HCT116 (cell line): ENCODE data around the gene S100A3. TPM values are rescaled to one million over a fixed set of nuclear protein-coding genes. Genes with fewer than 3 reads are reported as not detected.

Experiments used
- ATAC-seq: fragments of 200-7000 bp; cut with Tn5 transposase; 2 replicates; pipeline ENCODE4 v1.9.1; 2020; ENCODE audit warnings: mild to moderate bottlenecking, moderate library complexity
- BruUV-seq: library from RNA; stranded (reverse); fragments of 400-500 nt; replicated peaks from 2 replicates; lab custom pipeline; 2021; lab: Mats Ljungman, UMichigan
- CTCF ChIA-PET: fragments of 300-600 bp; sonication (Branson Sonifier 250); formaldehyde crosslinking; loops from one replicate; lab custom pipeline; 2021; ENCODE audit warnings: antibody characterized with exemption; lab: Charles Lee
- POLR2A ChIA-PET: fragments of 300-600, 350-600 bp; sonication (Branson Sonifier 250); formaldehyde crosslinking; loops from one replicate; lab custom pipeline; 2021; ENCODE audit warnings: antibody characterized with exemption; lab: Charles Lee
- RAD21 ChIA-PET, 2 experiments: fragments of 300-600 bp; sonication (Branson Sonifier 250); formaldehyde crosslinking; loops; one replicate each; lab custom pipeline; 2023; ENCODE audit warnings: low total read pairs in 2 of 2; ENCODE audit not compliant: uncharacterized antibody in 2 of 2, unreplicated experiment in 2 of 2, low non-redundant PET in 1 of 2; lab: Charles Lee
- DNase-seq: peaks from one replicate; pipeline ENCODE4 v3.0.0-alpha.2; 2010; ENCODE audit warnings: low read depth, low spot score
- H2AFZ ChIP-seq: fragments of 200-600 bp; shearing (Covaris generic), sonication (generic); 2 replicates; pipeline ENCODE4 v1.6.1; 2017; ENCODE audit warnings: low read depth, mixed run types, mixed read lengths, antibody characterized with exemption, low read length; ENCODE audit not compliant: poor library complexity, severe bottlenecking
- H3K27ac ChIP-seq: 2 replicates; pipeline ENCODE4 v1.5.1; 2012; ENCODE audit warnings: low read depth, low read length
- H3K27me3 ChIP-seq: fragments of 200-600 bp; sonication (generic); 2 replicates; pipeline ENCODE4 v1.6.1; 2016; ENCODE audit warnings: mixed run types, low read length, mixed read lengths; ENCODE audit not compliant: insufficient read depth
- H3K36me3 ChIP-seq, 2 experiments: fragments of 200-500 bp in 1 of 2; fragments of 200-600 bp in 1 of 2; sonication (Bioruptor generic) in 1 of 2; sonication (generic) in 1 of 2; 2 replicates each; pipeline versions ENCODE4 v1.5.1 to v1.6.1; 2014 to 2016; ENCODE audit warnings: low read length in 2 of 2, inconsistent platforms in 1 of 2, mixed read lengths in 1 of 2, mixed run types in 1 of 2; ENCODE audit not compliant: insufficient read depth in 2 of 2, control insufficient read depth in 1 of 2
- H3K4me1 ChIP-seq, 2 experiments: fragments of 200-600 bp in 1 of 2; sonication (generic) in 1 of 2; 2 replicates each; pipeline versions ENCODE4 v1.5.1 to v1.6.1; 2012 to 2017; ENCODE audit warnings: low read length in 2 of 2, inconsistent platforms in 1 of 2, mild to moderate bottlenecking in 1 of 2, mixed read lengths in 1 of 2, mixed run types in 1 of 2, moderate library complexity in 1 of 2; ENCODE audit not compliant: insufficient read depth in 2 of 2, control insufficient read depth in 1 of 2
- H3K4me2 ChIP-seq: fragments of 200-600 bp; sonication (generic); 2 replicates; pipeline ENCODE4 v1.6.1; 2017; ENCODE audit warnings: mixed run types, low read length, mixed read lengths
- H3K4me3 ChIP-seq, 2 experiments: fragments of 200-600 bp in 1 of 2; sonication (generic) in 1 of 2; replicated peaks in 1 of 2; 2 replicates each; pipeline ENCODE4 v1.5.1; 2011 to 2016; ENCODE audit warnings: low read length in 2 of 2, control low read depth in 1 of 2, low read depth in 1 of 2, mild to moderate bottlenecking in 1 of 2, mixed read lengths in 1 of 2, mixed run types in 1 of 2
- H3K79me2 ChIP-seq: fragments of 200-600 bp; sonication (generic); 2 replicates; pipeline ENCODE4 v1.6.1; 2017; ENCODE audit warnings: mild to moderate bottlenecking, mixed run types, low read length, moderate library complexity, mixed read lengths; ENCODE audit not compliant: insufficient read depth
- H3K9ac ChIP-seq: fragments of 200-600 bp; sonication (generic); 2 replicates; pipeline ENCODE4 v1.6.1; 2016; ENCODE audit warnings: low read length, mixed read lengths
- H3K9me2 ChIP-seq: fragments of 200-600 bp; sonication (generic), shearing (Covaris generic); 2 replicates; pipeline ENCODE4 v1.6.1; 2017; ENCODE audit warnings: mixed run types, mild to moderate bottlenecking, moderate library complexity; ENCODE audit not compliant: insufficient read depth
- H3K9me3 ChIP-seq, 2 experiments: fragments of 200-500 bp in 1 of 2; fragments of 200-600 bp in 1 of 2; sonication (Bioruptor generic) in 1 of 2; sonication (generic) in 1 of 2; 2 replicates each; pipeline ENCODE4 v1.6.1; 2014 to 2017; ENCODE audit warnings: low read length in 2 of 2, mixed read lengths in 2 of 2, inconsistent platforms in 1 of 2, low read depth in 1 of 2, mild to moderate bottlenecking in 1 of 2, mixed run types in 1 of 2, moderate library complexity in 1 of 2; ENCODE audit not compliant: control insufficient read depth in 1 of 2, insufficient read depth in 1 of 2
- H4K20me1 ChIP-seq: fragments of 200-600 bp; sonication (generic), shearing (Covaris generic); 2 replicates; pipeline ENCODE4 v1.6.1; 2017; ENCODE audit warnings: mixed run types, mild to moderate bottlenecking, moderate library complexity; ENCODE audit not compliant: insufficient read depth
- CEBPB ChIP-seq: IDR thresholded peaks from 2 replicates; pipeline ENCODE4 v1.6.1; 2012; ENCODE audit warnings: low read depth
- ELF1 ChIP-seq: IDR thresholded peaks from 2 replicates; pipeline ENCODE4 v1.6.1; 2012; ENCODE audit warnings: low read depth, borderline replicate concordance
- EZH2 ChIP-seq: fragments of 200-600 bp; sonication (generic); IDR thresholded peaks from 2 replicates; pipeline ENCODE4 v1.6.1; 2017; ENCODE audit warnings: antibody characterized with exemption, mixed run types
- EZH2phosphoT487 ChIP-seq: fragments of 200-600 bp; IDR thresholded peaks from 2 replicates; pipeline ENCODE4 v1.6.1; 2018; ENCODE audit warnings: antibody characterized with exemption, borderline replicate concordance
- JUND ChIP-seq: IDR thresholded peaks from 2 replicates; pipeline ENCODE4 v1.6.1; 2012
- RAD21 ChIP-seq: IDR thresholded peaks from 2 replicates; pipeline ENCODE4 v1.6.1; 2012; ENCODE audit warnings: low read depth, mild to moderate bottlenecking
- SP1 ChIP-seq: IDR thresholded peaks from 2 replicates; pipeline ENCODE4 v1.6.1; 2012; ENCODE audit warnings: low read depth
- YY1 ChIP-seq: IDR thresholded peaks from 2 replicates; pipeline ENCODE4 v1.6.1; 2011; ENCODE audit warnings: low read length, low read depth, moderate library complexity, mild to moderate bottlenecking; ENCODE audit not compliant: insufficient replicate concordance; ENCODE audit errors: extremely low read depth
- ZFX ChIP-seq: fragments of 450-650 bp; IDR thresholded peaks from 2 replicates; pipeline ENCODE4 v1.6.1; 2017
- ZNF274 ChIP-seq: fragments of 200-500 bp; sonication (Bioruptor generic); IDR thresholded peaks from 2 replicates; pipeline ENCODE4 v1.6.1; 2014; ENCODE audit warnings: mild to moderate bottlenecking, low read depth, low read length, inconsistent platforms
- intact Hi-C: fragments of 100-400 bp; cut with micrococcal nuclease; formaldehyde crosslinking; loops from 2 replicates; pipeline ENCODE4 v1.10.0; 2022
- total RNA-seq: library from RNA; stranded (reverse); gene quantifications from one replicate; pipeline ENCODE4 v1.2.1, GENCODE V29; 2021; ENCODE audit not compliant: unreplicated experiment
- TF ChIP-seq, protein P1 (sequence below): IDR thresholded peaks from 2 replicates; pipeline ENCODE4 v1.6.1; 2012
- TF ChIP-seq, protein P2 (sequence below): IDR thresholded peaks from 2 replicates; pipeline ENCODE4 v1.6.1; 2012
- TF ChIP-seq, protein P3 (sequence below), 3 experiments: fragments of 200-600 bp in 1 of 3; sonication (generic) in 1 of 3; IDR thresholded peaks in 2 of 3; conservative IDR thresholded peaks in 1 of 3; 2 replicates each; pipeline ENCODE4 v1.5.1; 2012 to 2017; ENCODE audit warnings: low read depth in 2 of 3, low read length in 2 of 3, antibody characterized with exemption in 1 of 3, borderline replicate concordance in 1 of 3, control low read depth in 1 of 3, mild to moderate bottlenecking in 1 of 3, mixed read lengths in 1 of 3, mixed run types in 1 of 3, moderate library complexity in 1 of 3; ENCODE audit not compliant: insufficient read depth in 1 of 3

The S100A3 gene
- total RNA-seq, 1 experiment from 2014 or later = 4.2 TPM

DNA sequence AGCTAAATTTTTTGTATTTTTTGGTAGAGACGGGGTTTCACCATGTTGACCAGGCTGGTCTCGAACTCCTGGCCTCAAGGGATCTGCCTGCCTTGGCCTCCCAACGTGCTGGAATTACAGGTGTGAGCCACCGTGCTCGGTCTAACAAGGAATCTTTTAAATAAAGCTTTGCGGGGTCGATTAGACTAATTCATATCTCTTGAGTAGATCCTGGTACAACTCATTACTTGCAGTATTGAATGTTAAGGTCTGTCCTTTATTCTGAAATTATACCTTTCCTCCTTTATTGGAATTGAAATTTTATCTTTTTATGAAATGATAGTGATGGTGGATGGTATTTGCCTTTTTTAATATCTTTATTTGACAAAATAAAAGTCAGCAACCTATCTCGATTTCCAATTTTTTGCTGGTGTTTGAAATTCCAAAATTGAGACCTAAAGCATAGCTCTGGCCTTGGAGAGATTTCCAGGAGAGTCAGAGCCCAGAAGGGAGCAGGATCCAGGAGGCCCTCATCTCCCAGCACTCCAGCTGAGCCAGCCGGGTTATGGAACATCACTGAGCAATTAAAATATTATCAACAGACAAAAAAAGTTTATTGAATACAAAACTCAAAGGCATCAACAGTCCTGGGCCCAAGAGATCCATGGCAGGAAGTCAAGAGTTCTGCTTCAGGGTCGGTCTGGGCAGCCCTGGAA, 11.9 kb upstream of the S100A3 start (continued):
- no peak for TF ChIP-seq SP1
- TF ChIP-seq, protein P1, sequence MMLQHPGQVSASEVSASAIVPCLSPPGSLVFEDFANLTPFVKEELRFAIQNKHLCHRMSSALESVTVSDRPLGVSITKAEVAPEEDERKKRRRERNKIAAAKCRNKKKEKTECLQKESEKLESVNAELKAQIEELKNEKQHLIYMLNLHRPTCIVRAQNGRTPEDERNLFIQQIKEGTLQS = no peak

DNA sequence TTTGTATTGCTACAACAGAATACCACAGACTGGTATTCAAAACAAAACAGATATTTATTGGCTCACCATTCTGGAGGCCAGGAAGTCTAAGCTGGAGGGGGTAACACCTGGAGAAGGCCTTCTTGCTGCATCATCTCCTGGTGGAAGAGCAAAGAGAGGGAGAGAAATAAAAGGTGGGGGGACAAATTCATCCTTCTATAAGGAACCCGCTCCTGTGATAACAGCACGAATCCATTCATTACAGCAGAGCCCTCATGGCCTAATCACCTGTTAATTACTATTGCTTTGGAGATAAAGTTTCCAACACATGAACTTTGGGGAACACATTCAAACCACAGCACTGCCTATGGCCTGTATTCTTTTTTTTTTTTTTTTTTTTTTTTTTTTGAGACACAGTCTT, 11.2 kb upstream of the S100A3 start:
- Histone ChIP-seq H3K36me3 (no peaks in the 10 kb centered on the region), H3K9ac (no peak overlapping the region), H3K9me3 (no peaks in the 10 kb centered on the region), H3K4me2 (no peak overlapping the region), H3K27ac (no peak overlapping the region), H4K20me1 (no peaks in the 10 kb centered on the region), H2AFZ (no peak overlapping the region), H3K4me3 (no peak overlapping the region), H3K4me1 (peaks cover 25 to 41% of the 10 kb centered on the region in 2 experiments), H3K79me2 (no peaks in the 10 kb centered on the region), H3K9me2 (no peaks in the 10 kb centered on the region), H3K27me3 (no peaks in the 10 kb centered on the region)
- ChIA-PET CTCF (no interaction called here), POLR2A (interaction anchor here (1.6 to 4.0 kb wide), 2 partner anchors 25 kb away, joined by 12 to 16 read pairs; partner anchors contain the start of gene S100A6), RAD21 (interaction anchor here (0.7 kb wide), 2 partner anchors 19 to 22 kb away, joined by 4 read pairs; partner anchors contain the start of gene S100A5 (in 1 of the 2))
- ATAC-seq (no peak), DNase-seq (no peak)
- intact Hi-C loops = no loop called here
- TF ChIP-seq EZH2 = no peak
- TF ChIP-seq YY1 = no peak
- TF ChIP-seq SP1 = no peak
- no TSS peak for BruUV-seq

DNA sequence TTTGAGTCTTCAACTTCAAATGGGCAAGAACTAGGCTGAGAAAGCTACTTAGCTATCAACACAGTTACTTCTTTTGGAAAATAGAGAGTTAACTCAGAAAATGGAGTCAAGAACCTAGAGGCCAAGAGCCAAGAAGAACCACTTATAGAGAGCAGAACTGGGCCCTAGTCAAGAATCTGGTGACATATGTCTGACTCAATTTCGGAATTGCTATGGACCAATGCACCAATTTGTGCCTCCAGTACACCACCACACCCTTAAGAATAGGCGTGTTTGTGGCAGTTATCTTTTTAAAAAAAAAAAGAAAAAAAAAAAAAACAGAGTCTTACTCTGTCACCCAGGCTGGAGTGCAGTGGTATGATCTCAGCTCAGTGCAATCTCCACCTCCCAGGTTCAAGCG, 8.8 kb upstream of the S100A3 start:
- H3K4me3 ChIP-seq = no peak overlapping the region
- H4K20me1 ChIP-seq = no peaks in the 10 kb centered on the region
- BruUV-seq = no TSS peak
- intact Hi-C loops = no loop called here
- H3K79me2 ChIP-seq = no peaks in the 10 kb centered on the region
- H3K4me2 ChIP-seq = no peak overlapping the region
- no peak for TF ChIP-seq RAD21
- TF ChIP-seq, protein P1 = no peak
- no peak for TF ChIP-seq ELF1
- no peak for TF ChIP-seq ZNF274
- TF ChIP-seq EZH2phosphoT487 = no peak
- TF ChIP-seq ZFX = no peak
- TF ChIP-seq, protein P2, sequence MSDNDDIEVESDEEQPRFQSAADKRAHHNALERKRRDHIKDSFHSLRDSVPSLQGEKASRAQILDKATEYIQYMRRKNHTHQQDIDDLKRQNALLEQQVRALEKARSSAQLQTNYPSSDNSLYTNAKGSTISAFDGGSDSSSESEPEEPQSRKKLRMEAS = no peak
- no peak for TF ChIP-seq JUND
- TF ChIP-seq CEBPB = no peak
- TF ChIP-seq EZH2 = no peak
- TF ChIP-seq, protein P3, sequence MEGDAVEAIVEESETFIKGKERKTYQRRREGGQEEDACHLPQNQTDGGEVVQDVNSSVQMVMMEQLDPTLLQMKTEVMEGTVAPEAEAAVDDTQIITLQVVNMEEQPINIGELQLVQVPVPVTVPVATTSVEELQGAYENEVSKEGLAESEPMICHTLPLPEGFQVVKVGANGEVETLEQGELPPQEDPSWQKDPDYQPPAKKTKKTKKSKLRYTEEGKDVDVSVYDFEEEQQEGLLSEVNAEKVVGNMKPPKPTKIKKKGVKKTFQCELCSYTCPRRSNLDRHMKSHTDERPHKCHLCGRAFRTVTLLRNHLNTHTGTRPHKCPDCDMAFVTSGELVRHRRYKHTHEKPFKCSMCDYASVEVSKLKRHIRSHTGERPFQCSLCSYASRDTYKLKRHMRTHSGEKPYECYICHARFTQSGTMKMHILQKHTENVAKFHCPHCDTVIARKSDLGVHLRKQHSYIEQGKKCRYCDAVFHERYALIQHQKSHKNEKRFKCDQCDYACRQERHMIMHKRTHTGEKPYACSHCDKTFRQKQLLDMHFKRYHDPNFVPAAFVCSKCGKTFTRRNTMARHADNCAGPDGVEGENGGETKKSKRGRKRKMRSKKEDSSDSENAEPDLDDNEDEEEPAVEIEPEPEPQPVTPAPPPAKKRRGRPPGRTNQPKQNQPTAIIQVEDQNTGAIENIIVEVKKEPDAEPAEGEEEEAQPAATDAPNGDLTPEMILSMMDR (IDR thresholded peaks at IDR 0.05 in 2 of 3, conservative IDR thresholded peaks at IDR 0.05 in 1 of 3; ENCODE audit: borderline replicate concordance in 1 of 3, insufficient read depth in 1 of 3, low read depth in 2 of 3, low read length in 2 of 3) = no peak
- no peak for TF ChIP-seq SP1
- ChIA-PET RAD21 (no interaction called here), POLR2A (interaction anchor here (1.7 to 4.0 kb wide), 3 partner anchors 8 to 22 kb away, joined by 7 to 16 read pairs (median 8); partner anchors contain the start of gene S100A6), CTCF (no interaction called here)
- peaks cover 16 to 39% of the 10 kb centered on the region in 2 experiments for H3K4me1 ChIP-seq
- DNase-seq = no peak
- no peak overlapping the region for H3K27ac ChIP-seq
- no peak for ATAC-seq
- no peak overlapping the region for H3K9ac ChIP-seq
- no peak overlapping the region for H2AFZ ChIP-seq
- H3K9me2 ChIP-seq = no peaks in the 10 kb centered on the region
- no peaks in the 10 kb centered on the region for H3K27me3 ChIP-seq
- no peaks in the 10 kb centered on the region for H3K36me3 ChIP-seq
- H3K9me3 ChIP-seq = no peaks in the 10 kb centered on the region
